Airway epithelial cell (primary cell): ENCODE measurements around the gene WDR27. TPM values are rescaled to one million over a fixed set of nuclear protein-coding genes. Genes with fewer than 3 reads are reported as not detected.

Experiments
- total RNA-seq: library from RNA; depleted of rRNA; stranded (reverse); fragments of >200 nt; gene quantifications from 2 replicates; pipeline ENCODE4 v1.2.3, GENCODE V29; 2015

The WDR27 gene
- 11.1 and 14.7 TPM in 2 replicates for total RNA-seq

DNA sequence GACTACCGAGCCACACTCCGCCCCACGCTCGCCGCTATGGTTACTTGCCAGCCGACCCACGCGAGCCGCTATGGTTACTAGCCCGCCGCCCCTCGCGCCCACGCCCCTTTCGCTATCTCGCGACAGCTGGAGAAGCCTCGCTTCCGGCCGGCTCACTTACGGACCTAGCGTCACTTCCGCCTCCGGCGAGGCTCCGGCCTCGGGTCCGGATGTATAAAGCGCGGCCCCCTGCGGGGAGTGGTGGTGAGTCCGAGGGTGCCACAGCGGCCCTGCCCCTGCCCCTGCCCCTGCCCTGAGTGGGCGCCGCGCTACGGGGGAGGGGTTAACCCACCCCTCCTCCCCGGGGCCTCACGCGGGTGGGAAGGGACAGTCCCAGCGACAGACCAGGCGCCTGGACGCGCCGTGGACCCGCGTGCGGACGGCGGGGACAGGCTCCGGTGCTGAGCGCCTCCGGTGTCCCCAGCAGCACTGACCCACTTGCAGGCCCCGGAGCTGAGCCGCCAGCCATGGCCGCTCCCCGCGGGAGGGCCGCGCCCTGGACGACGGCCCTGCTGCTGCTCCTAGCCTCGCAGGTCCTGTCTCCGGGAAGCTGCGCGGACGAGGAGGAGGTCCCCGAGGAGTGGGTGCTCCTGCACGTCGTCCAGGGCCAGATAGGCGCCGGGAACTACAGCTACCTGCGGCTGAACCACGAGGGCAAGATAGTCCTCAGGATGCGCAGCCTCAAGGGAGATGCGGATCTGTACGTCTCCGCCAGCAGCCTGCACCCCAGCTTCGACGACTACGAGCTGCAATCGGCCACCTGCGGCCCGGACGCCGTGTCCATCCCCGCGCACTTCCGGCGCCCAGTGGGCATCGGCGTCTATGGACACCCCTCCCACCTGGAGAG, at the start of gene WDR27, which contains the start of gene C6orf120:
Gene WDR27 (minus strand): TSS at position 76 of the 886 bp plus-strand sequence. CDS start 13,024 bp downstream, outside the sequence.
Gene C6orf120 (plus strand): TSS at position 173 of the 886 bp plus-strand sequence. CDS start 334 bp downstream, at position 507.

DNA sequence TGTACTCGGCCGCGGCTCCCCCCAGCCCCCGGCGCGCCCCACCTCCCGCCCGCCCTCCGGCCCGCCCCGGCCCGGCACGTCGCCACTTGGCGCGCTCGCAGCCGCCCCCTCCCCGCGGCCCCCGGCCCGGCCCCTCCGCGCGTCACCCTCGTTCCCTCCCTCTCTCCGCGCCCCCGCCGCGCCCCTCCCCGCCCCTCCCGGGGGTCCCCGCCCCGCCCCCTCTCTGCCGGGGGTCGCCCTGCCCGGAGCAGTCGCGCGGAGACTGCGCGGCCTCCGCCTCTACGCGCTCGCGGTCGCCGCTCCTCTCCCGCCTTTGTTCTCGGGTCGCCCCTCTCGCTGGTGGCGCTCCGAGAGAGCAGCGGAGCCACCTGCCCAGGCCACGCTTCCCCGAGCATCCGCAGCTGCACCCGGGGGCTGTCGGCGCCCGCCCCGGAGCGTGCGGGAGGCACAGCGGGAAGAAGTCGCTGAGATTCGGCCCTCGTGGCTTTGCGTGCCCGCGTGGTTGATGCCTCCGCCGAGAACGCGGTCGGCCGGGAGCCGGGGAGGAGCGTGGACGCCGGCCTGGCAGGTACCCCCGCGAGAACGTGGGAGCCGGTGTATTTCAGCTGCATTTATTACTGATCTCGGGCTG, 22.8 kb upstream of the WDR27 start, which contains the start of gene PHF10:
Gene PHF10 (minus strand): TSS at position 7 of the 631 bp plus-strand sequence. CDS start 569 bp downstream, outside the sequence.

Other genes starting within 250 kb of the WDR27 start
- gene C6orf120, start 97 bp upstream of the WDR27 start, total RNA-seq, result 32.1 and 33.2 TPM in 2 replicates
- 10.3 and 13.0 TPM in 2 replicates for gene PHF10, start 22.5 kb upstream of the WDR27 start, total RNA-seq
- gene DYNLT2, start 49.5 kb upstream of the WDR27 start, total RNA-seq, result 0.56 and 0.71 TPM in 2 replicates
- 13.8 and 17.4 TPM in 2 replicates for gene ERMARD, start 49.6 kb upstream of the WDR27 start, total RNA-seq